Natural killer cell (primary cell): ENCODE data around the gene FAM110A. TPM values are rescaled to one million over a fixed set of nuclear protein-coding genes. Genes with fewer than 3 reads are reported as not detected.

Source experiments
- ATAC-seq, 3 donors: fragments of 150-1000 bp in 2 of 3; fragments of 200-7000 bp in 1 of 3; cut with Tn5 transposase; 1 replicate in 1 of 3; 2 replicates in 2 of 3; pipeline ENCODE4 v1.10.0; 2021; ENCODE audit warnings: mild to moderate bottlenecking in 2 of 3, moderate library complexity in 2 of 3
- DNase-seq, 2 donors: peaks; one replicate each; pipeline versions ENCODE4 v3.0.0 to v3.0.0-alpha.2; 2013 to 2021; ENCODE audit warnings: mixed read lengths in 1 of 2
- H3K27ac ChIP-seq: one replicate; pipeline ENCODE4 v1.5.1; 2013; ENCODE audit warnings: mild to moderate bottlenecking, low read length
- H3K27me3 ChIP-seq: one replicate; pipeline ENCODE4 v1.6.1; 2013; ENCODE audit warnings: low read length; ENCODE audit not compliant: control insufficient read depth, insufficient read depth
- H3K36me3 ChIP-seq: one replicate; pipeline ENCODE4 v1.6.1; 2013; ENCODE audit warnings: low read length; ENCODE audit not compliant: control insufficient read depth, insufficient read depth
- H3K4me1 ChIP-seq: one replicate; pipeline ENCODE4 v1.6.1; 2013; ENCODE audit warnings: low read length; ENCODE audit not compliant: control insufficient read depth, insufficient read depth
- H3K4me3 ChIP-seq: one replicate; pipeline ENCODE4 v1.5.1; 2013; ENCODE audit warnings: low read length
- H3K9me3 ChIP-seq: one replicate; pipeline ENCODE4 v1.6.1; 2013; ENCODE audit warnings: low read length; ENCODE audit not compliant: control insufficient read depth, insufficient read depth
- H3K27ac Mint-ChIP-seq, 2 donors: one replicate each; pipeline ENCODE4 v1.8.0; 2022; ENCODE audit warnings: mild to moderate bottlenecking in 2 of 2, mixed read lengths in 2 of 2, moderate library complexity in 1 of 2
- H3K27me3 Mint-ChIP-seq, 2 donors: one replicate each; pipeline ENCODE4 v1.8.0; 2022; ENCODE audit warnings: low read depth in 2 of 2, mixed read lengths in 2 of 2
- H3K36me3 Mint-ChIP-seq: one replicate; pipeline ENCODE4 v1.8.0; 2022; ENCODE audit warnings: mixed read lengths
- H3K4me1 Mint-ChIP-seq, 2 donors: one replicate each; pipeline ENCODE4 v1.8.0; 2022; ENCODE audit warnings: mixed read lengths in 2 of 2
- H3K4me3 Mint-ChIP-seq: one replicate; pipeline ENCODE4 v1.8.0; 2022; ENCODE audit warnings: mild to moderate bottlenecking, moderate library complexity, mixed read lengths
- H3K9me3 Mint-ChIP-seq, 2 donors: one replicate each; pipeline ENCODE4 v1.8.0; 2022; ENCODE audit warnings: mixed read lengths in 2 of 2
- CTCF ChIP-seq: fragments of 200-600 bp; IDR thresholded peaks from one replicate; pipeline ENCODE4 v1.8.0; 2022; ENCODE audit warnings: antibody characterized with exemption
- WGBS: methylation state at CpG from one replicate; pipeline ENCODE4 v1.1.7; 2013; ENCODE audit warnings: missing lambda C conversion rate; ENCODE audit not compliant: insufficient coverage; 5-methylcytosine and 5-hydroxymethylcytosine counted together
- intact Hi-C: fragments of 100-400 bp; cut with micrococcal nuclease; formaldehyde crosslinking; loops from one replicate; pipeline ENCODE4 v1.14.2; 2022
- total RNA-seq, 4 donors: library from RNA; stranded (reverse); fragments of 120-200 nt in 1 of 4; gene quantifications; one replicate each; pipeline versions ENCODE4 v1.2.3 to v1.2.4, GENCODE V29; 2013 to 2022

FAM110A gene
- total RNA-seq, 3 donors from 2014 or later (not counting 1 experiment from before 2014, with no cell fraction given) = 25.1 to 91.0 (median 31.8) TPM

GRCh38 chr20:871948-872347, 38.4 kb downstream of the FAM110A start:
- Histone ChIP-seq H3K4me3 (no peak overlapping the region), H3K36me3 (no peaks in the 10 kb centered on the region), H3K27me3 (no peaks in the 10 kb centered on the region), H3K4me1 (peaks cover 10% of the 10 kb centered on the region), H3K9me3 (no peaks in the 10 kb centered on the region), H3K27ac (no peak overlapping the region)
- peaks cover 19% of the 10 kb centered on the region in 2 donors for H3K4me1 Mint-ChIP-seq
- DNase-seq (no peak), ATAC-seq (no peak)
- no peak overlapping the region for H3K27ac Mint-ChIP-seq
- intact Hi-C loops = no loop called here
- no peaks in the 10 kb centered on the region for H3K36me3 Mint-ChIP-seq
- H3K4me3 Mint-ChIP-seq = no peak overlapping the region
- no peak for TF ChIP-seq CTCF
- 41% methylated on average over 2 of the region's 2 CpGs for WGBS
- no peaks in the 10 kb centered on the region for H3K9me3 Mint-ChIP-seq
- H3K27me3 Mint-ChIP-seq = peaks cover 0 to 12% of the 10 kb centered on the region in 2 donors

- Histone ChIP-seq H3K9me3 (no peaks in the 10 kb centered on the region), H3K4me1 (peaks cover 10% of the 10 kb centered on the region), H3K4me3 (no peak overlapping the region), H3K36me3 (no peaks in the 10 kb centered on the region), H3K27ac (no peak overlapping the region), H3K27me3 (no peaks in the 10 kb centered on the region)
- peak in 1 of 2 donors; percentile 33 for DNase-seq
- no peaks in the 10 kb centered on the region for H3K36me3 Mint-ChIP-seq
- intact Hi-C loops = no loop called here
- H3K4me1 Mint-ChIP-seq = peaks cover 19% of the 10 kb centered on the region in 2 donors
- H3K27ac Mint-ChIP-seq = peak overlapping the region in 1 of 2 donors; percentile 23
- no peaks in the 10 kb centered on the region for H3K9me3 Mint-ChIP-seq
- ATAC-seq = peak; percentile 36 to 96 (median 78)
- peaks cover 0 to 12% of the 10 kb centered on the region in 2 donors for H3K27me3 Mint-ChIP-seq
- no peak for TF ChIP-seq CTCF
- H3K4me3 Mint-ChIP-seq = no peak overlapping the region
- WGBS = 62% methylated on average over 20 of the region's 20 CpGs
Measured at GRCh38 chr20:872855-873520, 39.5 kb downstream of the FAM110A start.

- intact Hi-C loops = no loop called here
Measured at GRCh38 chr20:873875-874607, 40.5 kb downstream of the FAM110A start.

More at GRCh38 chr20:873875-874607, 40.5 kb downstream of the FAM110A start:
- H3K27me3 ChIP-seq = no peaks in the 10 kb centered on the region
- peak overlapping the region in 1 of 2 donors; percentile 23 for H3K27ac Mint-ChIP-seq
- H3K36me3 Mint-ChIP-seq = no peaks in the 10 kb centered on the region
- no peak for DNase-seq
- peaks cover 19% of the 10 kb centered on the region in 2 donors for H3K4me1 Mint-ChIP-seq
- ATAC-seq = no peak
- H3K4me3 ChIP-seq = no peak overlapping the region
- no peak for TF ChIP-seq CTCF
- no peak overlapping the region for H3K4me3 Mint-ChIP-seq
- no peak overlapping the region for H3K27ac ChIP-seq
- no peaks in the 10 kb centered on the region for H3K9me3 ChIP-seq
- H3K27me3 Mint-ChIP-seq = peaks cover 0 to 12% of the 10 kb centered on the region in 2 donors
- no peaks in the 10 kb centered on the region for H3K36me3 ChIP-seq
- WGBS = 80% methylated on average over 10 of the region's 10 CpGs
- H3K9me3 Mint-ChIP-seq = no peaks in the 10 kb centered on the region
- H3K4me1 ChIP-seq = peaks cover 10% of the 10 kb centered on the region
